ENCODE data around the gene TMEM214. TPM values are rescaled to one million over a fixed set of nuclear protein-coding genes. Genes with fewer than 3 reads are reported as not detected.

Gene TMEM214
- total and polyA plus RNA-seq, 12 donors = 24.7 to 53.4 (median 29.4) TPM

DNA sequence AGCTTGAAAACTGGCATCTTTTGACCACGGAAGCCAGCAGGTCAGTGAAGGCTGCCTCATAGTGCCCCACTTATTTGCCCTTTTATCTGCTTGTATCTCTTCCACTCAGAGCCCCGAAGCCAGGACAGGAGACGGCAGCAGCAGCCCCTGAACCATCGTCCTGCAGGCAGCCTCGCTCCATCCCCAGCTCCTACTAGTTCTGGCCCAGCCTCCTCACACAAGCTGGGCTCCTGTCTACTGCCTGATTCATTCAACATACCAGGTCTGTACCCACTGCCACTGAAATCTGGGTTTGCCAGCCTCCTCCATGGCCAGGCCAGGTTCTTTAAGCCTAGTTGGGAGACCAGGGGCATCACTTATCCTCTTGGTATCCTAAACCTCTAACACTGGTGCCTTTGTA is 34.6 kb downstream of the TMEM214 start:
- no peaks in the 10 kb centered on the region for H3K27me3 ChIP-seq
- no peaks in the 10 kb centered on the region for H3K9me3 ChIP-seq
- ATAC-seq (no peak), DNase-seq (no peak)
- TF ChIP-seq, protein P1, sequence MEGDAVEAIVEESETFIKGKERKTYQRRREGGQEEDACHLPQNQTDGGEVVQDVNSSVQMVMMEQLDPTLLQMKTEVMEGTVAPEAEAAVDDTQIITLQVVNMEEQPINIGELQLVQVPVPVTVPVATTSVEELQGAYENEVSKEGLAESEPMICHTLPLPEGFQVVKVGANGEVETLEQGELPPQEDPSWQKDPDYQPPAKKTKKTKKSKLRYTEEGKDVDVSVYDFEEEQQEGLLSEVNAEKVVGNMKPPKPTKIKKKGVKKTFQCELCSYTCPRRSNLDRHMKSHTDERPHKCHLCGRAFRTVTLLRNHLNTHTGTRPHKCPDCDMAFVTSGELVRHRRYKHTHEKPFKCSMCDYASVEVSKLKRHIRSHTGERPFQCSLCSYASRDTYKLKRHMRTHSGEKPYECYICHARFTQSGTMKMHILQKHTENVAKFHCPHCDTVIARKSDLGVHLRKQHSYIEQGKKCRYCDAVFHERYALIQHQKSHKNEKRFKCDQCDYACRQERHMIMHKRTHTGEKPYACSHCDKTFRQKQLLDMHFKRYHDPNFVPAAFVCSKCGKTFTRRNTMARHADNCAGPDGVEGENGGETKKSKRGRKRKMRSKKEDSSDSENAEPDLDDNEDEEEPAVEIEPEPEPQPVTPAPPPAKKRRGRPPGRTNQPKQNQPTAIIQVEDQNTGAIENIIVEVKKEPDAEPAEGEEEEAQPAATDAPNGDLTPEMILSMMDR (IDR thresholded peaks at IDR 0.05) = no peak
- no peak overlapping the region for H3K4me3 ChIP-seq
- H3K27ac ChIP-seq = no peak overlapping the region
- H3K36me3 ChIP-seq = peaks cover 0 to 67% (median 14%) of the 10 kb centered on the region in 9 donors
- intact Hi-C loops (cut with DNase I) = no loop called here
- 87 to 95% methylated on average over 5 of the region's 5 CpGs for WGBS, 2 donors
- H3K4me1 ChIP-seq = peaks cover 10 to 50% (median 36%) of the 10 kb centered on the region in 9 donors

- H3K9me3 ChIP-seq = no peaks in the 10 kb centered on the region
These were observed 36.7 kb downstream of the TMEM214 start for GRCh38 chr2:27069436-27069835.

DNA sequence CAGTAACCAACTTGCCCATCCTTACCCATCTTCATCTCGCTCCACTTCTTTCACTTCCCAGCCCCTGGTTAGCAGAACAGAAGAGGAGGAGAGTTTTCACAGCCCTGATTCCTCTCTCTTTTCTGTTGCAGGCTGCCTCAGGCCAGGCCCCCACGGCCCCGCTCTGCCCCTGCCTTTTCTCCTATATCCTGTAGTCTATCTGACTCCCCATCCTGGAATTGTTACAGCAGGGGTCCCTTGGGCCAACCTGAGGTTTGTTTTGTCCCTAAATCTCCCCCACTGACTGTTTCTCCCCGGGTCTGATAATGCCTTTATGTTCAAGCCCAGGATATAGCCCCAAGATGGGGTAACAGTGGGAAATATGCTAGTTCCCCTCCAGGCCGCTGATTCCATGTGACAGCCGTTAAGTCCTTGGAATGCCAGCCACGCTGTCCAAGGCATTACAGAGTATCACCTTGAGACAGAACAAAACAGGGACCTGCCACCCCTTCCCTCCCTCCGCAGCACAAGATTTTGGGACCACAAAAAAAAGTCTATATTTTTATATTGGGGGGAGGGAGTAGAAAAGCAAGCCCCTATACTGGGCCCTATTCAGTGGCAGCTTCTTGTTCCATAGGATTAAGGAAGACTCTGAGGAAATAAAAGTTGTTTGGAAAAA is 37.3 kb downstream of the TMEM214 start:
- DNase-seq (no peak), ATAC-seq (no peak)
- Histone ChIP-seq H3K4me3 (peak overlapping the region in 9 of 10 donors; percentile 50 to 98 (median 87)), H3K4me1 (peaks cover 10 to 66% (median 59%) of the 10 kb centered on the region in 9 donors), H3K27me3 (no peaks in the 10 kb centered on the region), H3K9me3 (no peaks in the 10 kb centered on the region), H3K27ac (peak overlapping the region in 7 of 10 donors; percentile 13 to 98 (median 97)), H3K36me3 (peaks cover 0 to 53% (median 14%) of the 10 kb centered on the region in 9 donors)
- 73 to 74% methylated on average over 8 of the region's 8 CpGs for WGBS, 2 donors
- TF ChIP-seq, protein P1 (IDR thresholded peaks at IDR 0.05) = no peak
- intact Hi-C loops (cut with DNase I) = loop anchor here in 2 of 10 donors (2.0 kb wide), 1 partner anchor 19 kb away; the partner anchor contains the start of gene AGBL5 (in 2 of the 2)

More at GRCh38 chr2:27069436-27069835, 36.7 kb downstream of the TMEM214 start:
- TF ChIP-seq, protein P1 (IDR thresholded peaks at IDR 0.05) = no peak
- no peaks in the 10 kb centered on the region for H3K27me3 ChIP-seq
- peaks cover 0 to 60% (median 14%) of the 10 kb centered on the region in 9 donors for H3K36me3 ChIP-seq
- peak overlapping the region in 5 of 10 donors; percentile 25 to 97 (median 91) for H3K27ac ChIP-seq
- peak overlapping the region in 2 of 10 donors; percentile 75 to 91 for H3K4me3 ChIP-seq
- peaks cover 10 to 60% (median 53%) of the 10 kb centered on the region in 9 donors for H3K4me1 ChIP-seq
- 92 to 93% methylated on average over 6 of the region's 6 CpGs for WGBS, 2 donors
- ATAC-seq (no peak), DNase-seq (no peak)
- intact Hi-C loops (cut with DNase I) = no loop called here

DNA sequence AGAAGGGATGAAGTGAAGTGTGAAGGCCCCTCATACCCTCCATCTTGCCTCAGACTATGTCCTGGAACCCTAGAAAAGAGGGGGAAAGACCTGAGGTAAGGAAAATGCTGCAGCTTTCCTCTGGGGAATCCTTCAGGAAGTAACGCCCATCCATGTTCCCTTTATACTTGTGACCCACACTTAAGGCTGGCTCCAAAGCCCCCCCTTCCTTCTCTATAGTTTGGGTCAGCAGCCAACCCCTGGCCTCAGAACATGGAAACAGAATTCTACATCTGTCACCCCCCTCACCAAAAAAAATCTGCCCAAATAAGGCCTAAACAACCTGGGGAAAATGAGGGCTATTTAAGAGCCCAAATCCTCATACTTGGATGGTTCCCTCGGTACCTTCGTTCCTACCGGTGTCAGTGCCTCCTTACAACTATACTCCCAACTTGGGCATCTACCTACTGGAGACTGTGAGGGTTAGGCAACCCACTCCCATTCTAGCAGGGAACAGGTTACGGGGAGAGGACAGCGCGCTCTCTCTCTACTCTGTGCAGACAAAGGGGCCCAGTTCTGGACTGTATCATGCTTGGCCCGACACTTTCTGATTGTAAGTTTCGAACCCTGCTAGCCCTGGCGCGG is 38.0 kb downstream of the TMEM214 start:
- ATAC-seq = peak in 5 of 8 donors; percentile 0 to 16 (median 2)
- intact Hi-C loops (cut with DNase I) = loop anchor here in 3 of 10 donors (1.0 to 2.0 kb wide), 2 partner anchors 19 to 20 kb away; partner anchors contain the start of gene AGBL5 (in 3 of the 3)
- Histone ChIP-seq H3K27ac (peak overlapping the region in 9 of 10 donors; percentile 91 to 98 (median 97)), H3K27me3 (no peaks in the 10 kb centered on the region), H3K36me3 (peaks cover 0 to 47% (median 11%) of the 10 kb centered on the region in 9 donors), H3K4me1 (peaks cover 10 to 73% (median 61%) of the 10 kb centered on the region in 9 donors), H3K4me3 (peak overlapping the region; percentile 50 to 98 (median 89)), H3K9me3 (no peaks in the 10 kb centered on the region)
- DNase-seq = no peak
- TF ChIP-seq, protein P1 (IDR thresholded peaks at IDR 0.05) = no peak
- WGBS, 2 donors = 3% methylated on average over 11 of the region's 11 CpGs
